HG03066 (cell line): ENCODE data around the gene CAMK1D.

Experiments used
- ATAC-seq: cut with Tn5 transposase; IDR thresholded peaks from one replicate; pipeline ENCODE4 v1.9.1; 2021; ENCODE audit warnings: low read depth; ENCODE audit not compliant: unreplicated experiment

The CAMK1D gene

GRCh38 chr10:12509016-12509793 lies 159.9 kb downstream of the CAMK1D start:
- ATAC-seq, result no peak

DNA sequence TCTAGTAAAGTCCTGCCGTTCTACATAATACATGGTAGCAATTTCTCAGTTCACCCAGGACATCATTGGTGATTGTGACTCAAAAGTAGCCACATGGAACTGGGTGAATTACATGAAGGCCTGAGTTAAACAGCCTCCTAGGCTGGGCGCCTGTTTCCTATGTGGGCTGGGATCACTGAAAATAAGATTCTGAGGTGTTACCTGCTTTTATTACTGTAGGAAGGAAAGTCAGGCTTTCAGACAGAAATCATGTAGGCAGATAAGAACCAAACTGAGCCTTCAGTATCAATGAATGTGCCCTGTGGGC lies 160.4 kb downstream of the CAMK1D start:
- no peak for ATAC-seq

GRCh38 chr10:12510501-12510941 lies 161.2 kb downstream of the CAMK1D start:
- ATAC-seq, result no peak

- no peak for ATAC-seq
These were observed 161.6 kb downstream of the CAMK1D start for GRCh38 chr10:12510984-12511383.

DNA sequence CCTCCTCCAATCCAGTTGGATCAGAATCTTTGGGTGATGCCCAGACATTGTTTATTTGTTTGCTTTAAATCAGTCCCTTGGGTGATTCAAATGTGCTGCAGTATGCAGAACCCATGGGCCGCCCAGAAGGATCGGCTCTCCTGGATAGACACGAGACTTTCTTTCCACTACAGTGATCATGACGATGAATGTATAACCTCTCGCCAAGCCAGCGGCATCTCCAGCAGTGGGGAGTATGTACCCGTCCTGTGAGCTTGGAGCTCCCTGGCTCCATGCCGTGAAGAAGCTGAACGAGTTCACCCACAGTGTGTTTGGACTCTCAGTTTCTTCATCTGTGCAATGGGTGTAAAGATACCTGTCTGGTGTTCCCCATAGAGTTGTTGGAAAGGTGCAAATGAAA lies 162.3 kb downstream of the CAMK1D start:
- ATAC-seq, result no peak

DNA sequence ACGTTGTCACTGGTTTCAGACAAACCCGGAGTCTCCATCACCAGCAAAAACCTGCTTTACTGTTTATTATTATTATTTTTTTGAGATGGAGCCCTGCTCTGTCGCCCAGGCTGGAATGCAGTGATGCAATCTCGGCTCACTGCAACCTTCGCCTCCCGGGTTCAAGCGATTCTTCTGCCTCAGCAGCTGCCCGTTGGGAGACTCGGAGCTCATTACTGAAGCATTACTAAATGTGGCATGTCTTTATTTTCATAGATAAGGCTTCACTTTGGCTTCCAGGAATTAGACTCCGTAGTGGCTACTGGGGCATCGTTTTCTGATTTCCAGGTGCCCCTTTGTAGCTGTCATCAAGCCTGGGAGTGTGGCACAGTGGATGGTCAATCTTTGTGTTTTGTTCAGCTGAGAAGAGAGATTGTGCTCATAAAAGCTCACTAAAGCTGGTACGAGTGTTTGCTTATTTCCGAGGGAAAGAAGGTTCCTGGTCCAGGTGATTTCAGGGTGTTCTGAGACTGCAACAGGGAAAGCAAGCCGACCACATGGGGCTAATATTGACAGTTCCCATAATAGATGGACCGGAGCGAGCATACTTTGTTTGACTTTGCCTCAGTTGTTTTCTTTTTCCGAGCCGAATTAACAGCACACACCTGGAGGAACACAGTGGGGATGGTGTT lies 163.1 kb downstream of the CAMK1D start:
- ATAC-seq, result no peak

DNA sequence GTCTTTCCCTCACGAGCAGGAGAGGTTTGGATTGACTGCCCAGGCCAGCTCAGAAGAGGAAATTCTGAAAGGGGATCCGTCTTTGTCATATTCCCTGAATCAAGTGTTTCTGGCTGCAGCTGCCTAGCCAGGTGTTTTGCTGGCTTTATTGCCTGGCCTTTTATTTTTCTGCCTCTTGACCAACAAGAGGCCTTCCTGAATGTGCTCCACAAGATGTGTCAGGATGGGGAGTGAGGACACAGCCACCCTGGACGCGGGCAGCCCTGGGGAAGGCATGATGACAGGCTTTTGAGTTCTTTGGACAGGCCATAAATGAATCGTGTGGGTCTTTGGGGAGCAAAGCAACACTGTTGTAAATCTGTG lies 163.6 kb downstream of the CAMK1D start:
- ATAC-seq, result no peak

- no peak for ATAC-seq
These were observed 164.7 kb downstream of the CAMK1D start for GRCh38 chr10:12513775-12514673.

DNA sequence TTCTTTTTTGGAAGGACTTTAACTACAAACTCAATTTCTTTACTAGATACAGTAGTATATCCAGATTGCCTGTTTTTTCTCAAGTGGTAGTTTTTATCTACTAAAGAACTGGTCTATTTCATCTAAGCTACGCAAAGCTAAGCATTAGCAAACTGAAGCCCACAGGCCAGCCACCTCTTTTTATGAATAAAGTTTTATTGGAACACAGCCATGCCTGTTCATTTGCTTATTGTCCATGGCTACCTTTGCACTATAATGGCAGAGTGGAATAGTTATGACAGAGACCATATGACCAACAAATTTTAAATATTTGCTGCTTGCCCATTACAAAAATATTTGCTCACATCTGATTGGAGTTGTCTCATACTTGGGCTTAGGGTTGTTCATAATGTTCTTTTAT lies 168.7 kb downstream of the CAMK1D start:
- no peak for ATAC-seq

DNA sequence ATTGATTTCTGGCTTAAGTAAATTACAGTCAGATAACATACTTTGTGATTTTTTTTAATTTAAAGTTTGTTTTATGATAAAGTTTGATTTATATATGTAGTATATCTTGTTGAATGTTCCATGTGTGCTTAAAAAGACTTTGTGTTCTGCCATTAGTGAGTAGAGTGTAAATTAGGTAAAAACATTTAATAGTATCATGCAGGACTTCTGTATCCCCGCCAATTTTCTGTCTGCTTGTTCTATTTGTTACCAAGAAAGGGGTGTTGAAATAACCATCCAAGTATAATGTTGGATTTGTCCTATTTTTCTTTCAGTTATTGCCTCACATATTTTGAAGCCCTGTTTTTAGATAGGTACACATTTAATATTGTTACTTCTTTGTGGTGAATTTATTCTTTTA lies 172.1 kb downstream of the CAMK1D start:
- ATAC-seq, result no peak

- no peak for ATAC-seq
These were observed 177.0 kb downstream of the CAMK1D start for GRCh38 chr10:12526311-12526710.

- ATAC-seq, result no peak
These were observed 180.6 kb downstream of the CAMK1D start for GRCh38 chr10:12529976-12530375.

- ATAC-seq, result no peak
These were observed 182.2 kb downstream of the CAMK1D start for GRCh38 chr10:12531305-12532220.

DNA sequence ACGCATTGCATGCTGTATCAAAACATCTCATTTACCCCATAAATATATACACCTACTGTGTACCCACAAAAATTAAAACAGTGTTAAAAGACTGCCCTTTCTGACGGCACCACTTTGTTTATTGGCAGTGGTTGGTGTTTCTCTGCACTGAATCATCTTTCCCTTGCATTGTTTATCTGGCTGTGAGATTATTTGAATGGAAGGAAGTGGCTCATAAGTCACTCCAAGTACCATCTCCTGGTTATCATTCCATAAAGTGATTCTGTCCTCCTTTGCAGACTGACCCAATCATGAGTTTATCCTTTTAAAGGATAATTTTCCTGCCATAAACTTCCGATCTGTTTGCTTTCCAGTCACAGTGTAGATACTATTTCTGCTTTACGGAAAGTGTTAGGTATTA lies 183.8 kb downstream of the CAMK1D start:
- no peak for ATAC-seq

GRCh38 chr10:12533723-12534122 lies 184.4 kb downstream of the CAMK1D start:
- ATAC-seq, result no peak

GRCh38 chr10:12534824-12535223 lies 185.5 kb downstream of the CAMK1D start:
- no peak for ATAC-seq

GRCh38 chr10:12535656-12536055 lies 186.3 kb downstream of the CAMK1D start:
- ATAC-seq, result no peak

- ATAC-seq, result no peak
These were observed 189.2 kb downstream of the CAMK1D start for GRCh38 chr10:12538491-12538995.

GRCh38 chr10:12539350-12540164 lies 190.2 kb downstream of the CAMK1D start:
- ATAC-seq, result no peak
